Left renal pelvis (tissue), 4 donors: ENCODE results near the gene ANAPC7. TPM values are rescaled to one million over a fixed set of nuclear protein-coding genes. Genes with fewer than 3 reads are reported as not detected.
"Not testable (repeated sequence)": the region's sequence is repeated elsewhere in the genome, so short reads cannot be mapped to it uniquely, and the experiment has no call there.

Source experiments
- DNase-seq, 4 donors: peaks; one replicate each; pipeline ENCODE4 v3.0.0-alpha.2; 2013; ENCODE audit warnings: low read depth in 4 of 4, low spot score in 3 of 4
- polyA plus RNA-seq, 4 donors: library from polyadenylated mRNA; unstranded; fragments of 120-200 nt; gene quantifications; one replicate each; pipeline ENCODE4 v1.2.1, GENCODE V29; 2013; ENCODE audit not compliant: insufficient read length in 4 of 4

Gene ANAPC7
- polyA plus RNA-seq, 4 donors = 57.5 to 92.4 (median 79.1) TPM

DNA sequence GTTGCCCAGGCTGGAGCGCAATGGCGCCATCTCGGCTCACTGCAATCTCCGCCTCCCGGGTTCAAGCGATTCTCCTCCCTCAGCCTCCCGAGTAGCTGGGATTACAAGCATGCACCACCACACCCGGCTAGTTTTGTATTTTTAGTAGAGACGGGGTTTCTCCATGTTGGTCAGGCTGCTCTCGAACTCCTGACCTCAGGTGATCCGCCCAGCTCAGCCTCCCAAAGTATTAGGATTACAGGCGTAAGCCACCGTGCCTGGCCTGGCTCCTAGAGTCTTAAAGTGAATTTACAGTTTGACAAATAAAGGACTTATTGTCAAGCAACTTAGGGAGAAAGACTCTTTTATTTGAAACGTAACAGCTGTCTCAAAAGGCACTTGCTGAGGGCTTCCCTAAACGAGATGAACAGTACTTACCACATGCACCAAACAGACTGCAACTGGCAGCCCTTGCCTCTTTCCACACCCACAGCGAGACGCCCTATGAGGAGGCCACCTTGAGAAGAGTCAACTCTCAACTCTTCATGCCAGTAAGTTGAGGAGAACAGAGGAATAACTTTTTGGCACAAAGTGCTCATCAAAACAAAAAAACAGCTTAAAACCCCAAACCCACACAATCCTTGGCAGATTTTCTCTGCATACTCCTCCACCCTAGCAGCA, 25.2 kb downstream of the ANAPC7 start:
- DNase-seq = not testable (repeated sequence)

DNA sequence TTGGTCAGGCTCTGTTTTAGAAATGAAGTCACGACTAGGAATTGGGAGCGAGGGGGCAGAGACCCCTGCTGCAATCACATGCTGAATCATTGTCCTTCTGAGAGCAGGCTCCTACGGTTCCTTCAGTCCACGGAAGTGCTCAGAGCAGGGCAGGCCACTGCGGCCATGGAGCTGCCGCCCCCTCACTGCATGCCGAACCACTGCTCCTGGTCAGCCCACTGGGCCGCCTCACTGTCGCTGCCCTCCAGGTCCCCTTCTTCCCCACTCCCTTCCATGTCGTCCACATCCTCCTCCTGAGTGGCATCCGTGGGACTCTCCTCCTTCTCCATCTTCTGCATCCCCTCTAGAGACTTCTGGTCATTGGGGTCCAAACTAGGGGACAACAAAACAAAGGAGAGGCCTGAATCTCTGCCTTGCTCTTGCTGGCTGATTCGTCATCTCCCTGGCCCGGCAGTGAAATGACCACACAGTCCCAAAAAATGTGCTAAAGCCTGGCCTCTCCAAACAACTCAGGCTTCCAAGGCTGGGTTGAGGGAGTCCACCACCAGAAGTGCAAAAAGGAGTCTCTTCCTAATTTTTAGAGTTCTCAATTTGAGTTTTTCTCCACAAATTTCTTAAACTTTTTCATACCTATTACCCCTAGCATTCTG, 29.4 kb downstream of the ANAPC7 start:
- DNase-seq = no peak

DNA sequence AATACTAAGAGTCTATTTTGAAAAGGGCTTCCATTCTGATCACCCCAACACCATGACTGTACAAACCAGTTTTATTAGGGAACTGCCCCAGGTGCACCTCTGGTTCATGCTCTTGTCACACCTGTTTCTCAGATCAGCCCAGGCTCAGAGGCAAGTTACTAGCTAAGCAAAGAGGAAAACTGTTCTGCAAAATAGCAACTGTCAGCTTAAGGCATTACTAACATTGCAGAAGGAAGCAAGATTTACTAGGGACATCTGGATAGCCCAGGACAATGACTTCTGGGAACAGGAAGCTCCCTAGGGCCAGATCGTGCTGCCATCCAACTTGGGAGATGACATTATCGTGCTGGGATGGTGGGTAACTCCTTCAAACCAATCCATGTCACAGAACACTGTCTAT, 30.1 kb downstream of the ANAPC7 start:
- DNase-seq = no peak

DNA sequence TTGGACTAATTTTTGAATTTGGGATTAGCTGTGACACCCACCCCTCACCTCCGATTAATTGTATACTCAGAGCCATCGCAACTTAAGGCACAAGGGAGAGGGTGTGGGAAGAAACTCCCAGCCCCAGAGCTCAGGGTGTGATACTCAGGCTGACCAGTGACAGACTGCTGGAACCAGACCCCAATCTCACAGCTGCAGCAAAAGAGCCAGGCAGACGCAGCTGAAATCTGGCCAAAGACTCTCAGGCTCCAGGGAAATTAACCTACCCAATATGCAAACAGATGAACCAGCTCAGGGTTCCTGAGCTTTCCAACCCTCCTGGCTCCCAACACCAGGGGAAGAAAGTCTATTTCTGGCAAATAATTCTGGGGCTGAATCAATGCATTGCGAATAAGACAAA, 30.5 kb downstream of the ANAPC7 start:
- no peak for DNase-seq

DNA sequence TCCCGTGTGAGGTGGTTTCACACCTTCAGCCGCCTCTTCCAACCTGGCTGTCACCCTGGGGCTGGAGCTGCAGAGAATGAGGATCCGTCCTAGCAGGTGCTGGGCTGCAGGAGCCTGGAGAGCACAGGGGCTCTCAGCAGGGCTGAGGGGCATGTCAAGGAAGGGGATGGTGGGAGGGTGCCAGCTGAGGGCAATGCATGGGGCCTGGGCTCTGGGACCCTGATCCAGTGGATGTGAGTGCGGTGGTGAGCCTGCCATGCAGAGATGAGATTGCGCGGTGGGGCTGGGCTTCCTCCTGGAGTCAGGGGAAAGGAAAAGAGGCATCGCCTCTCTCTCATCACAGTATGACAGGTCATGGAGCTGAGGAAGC, 31.5 kb downstream of the ANAPC7 start:
- DNase-seq = no peak

DNA sequence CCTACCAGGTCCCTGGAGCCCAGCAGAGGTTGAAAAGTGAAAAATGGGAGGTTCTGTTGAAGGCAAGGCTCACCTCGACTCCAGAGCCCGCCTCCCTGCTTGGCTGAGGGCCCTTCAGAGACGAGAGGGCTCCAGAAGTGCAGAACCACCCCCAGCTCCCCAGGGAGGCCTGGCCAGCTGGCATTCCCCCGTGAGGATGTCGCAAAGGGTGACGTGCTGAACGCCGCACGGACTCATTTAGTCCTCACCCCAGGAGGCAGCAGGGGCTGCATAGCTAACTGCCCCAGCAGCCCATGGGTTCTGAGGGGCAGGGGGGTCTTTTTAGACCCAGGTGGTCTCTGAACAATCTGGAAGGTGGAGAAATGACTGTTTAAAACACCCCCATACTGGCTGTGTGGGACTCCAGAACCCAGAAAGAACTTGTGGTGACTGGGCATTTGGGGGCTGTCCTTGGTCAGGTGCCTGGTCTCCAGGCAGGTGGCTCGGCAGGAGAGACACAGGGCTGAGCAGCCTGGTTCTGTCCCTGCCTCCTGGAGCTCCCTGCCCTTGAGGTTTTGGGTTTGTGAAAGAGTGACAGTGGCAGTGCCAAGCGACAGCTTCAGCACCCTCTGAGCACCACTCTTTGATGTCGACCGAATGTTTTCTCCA, 32.0 kb downstream of the ANAPC7 start:
- DNase-seq = no peak

DNA sequence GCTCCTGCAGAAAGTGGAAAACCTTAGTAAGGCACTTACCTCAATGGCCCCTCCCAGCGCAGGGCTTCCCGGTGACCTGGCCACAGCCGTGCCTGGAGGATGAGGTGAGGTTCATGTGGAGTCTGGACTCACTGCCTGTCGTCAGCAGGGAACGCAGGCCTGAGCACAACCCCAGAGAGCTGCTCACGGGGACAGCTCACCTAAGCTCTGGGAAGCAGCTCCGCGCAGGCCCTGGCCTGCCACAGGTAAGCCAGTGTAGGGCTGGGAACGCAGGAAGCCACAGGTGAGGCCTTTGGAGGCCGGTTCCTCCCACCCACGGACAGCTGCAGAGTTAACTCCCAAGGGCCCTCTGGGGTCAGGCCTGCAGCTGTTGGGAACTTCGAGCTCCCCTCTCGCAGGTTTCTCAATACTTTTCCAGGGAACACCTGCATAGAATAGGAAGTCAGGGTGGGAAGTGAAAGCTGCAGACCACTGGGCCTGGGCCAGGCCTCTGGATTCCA, 32.7 kb downstream of the ANAPC7 start:
- DNase-seq = no peak

DNA sequence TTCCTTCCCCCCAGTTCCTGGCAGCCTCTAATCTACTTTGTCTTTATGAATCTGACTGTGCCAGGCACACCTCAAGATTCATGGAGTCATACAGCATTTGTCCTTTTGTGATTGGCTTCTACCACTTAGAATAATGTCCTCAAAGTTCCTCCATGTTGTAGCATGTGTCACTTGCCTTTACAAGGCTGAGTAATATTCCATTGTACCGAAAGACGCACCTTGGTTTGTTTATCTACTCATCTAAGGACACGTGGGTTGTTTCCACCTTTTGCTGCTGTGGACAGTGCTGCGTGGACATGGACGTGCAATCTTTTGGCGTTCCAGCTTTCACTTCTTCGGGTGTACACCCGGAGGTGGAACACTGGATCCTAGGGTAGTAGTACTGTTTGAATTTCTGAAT, 33.5 kb downstream of the ANAPC7 start:
- DNase-seq = no peak

DNA sequence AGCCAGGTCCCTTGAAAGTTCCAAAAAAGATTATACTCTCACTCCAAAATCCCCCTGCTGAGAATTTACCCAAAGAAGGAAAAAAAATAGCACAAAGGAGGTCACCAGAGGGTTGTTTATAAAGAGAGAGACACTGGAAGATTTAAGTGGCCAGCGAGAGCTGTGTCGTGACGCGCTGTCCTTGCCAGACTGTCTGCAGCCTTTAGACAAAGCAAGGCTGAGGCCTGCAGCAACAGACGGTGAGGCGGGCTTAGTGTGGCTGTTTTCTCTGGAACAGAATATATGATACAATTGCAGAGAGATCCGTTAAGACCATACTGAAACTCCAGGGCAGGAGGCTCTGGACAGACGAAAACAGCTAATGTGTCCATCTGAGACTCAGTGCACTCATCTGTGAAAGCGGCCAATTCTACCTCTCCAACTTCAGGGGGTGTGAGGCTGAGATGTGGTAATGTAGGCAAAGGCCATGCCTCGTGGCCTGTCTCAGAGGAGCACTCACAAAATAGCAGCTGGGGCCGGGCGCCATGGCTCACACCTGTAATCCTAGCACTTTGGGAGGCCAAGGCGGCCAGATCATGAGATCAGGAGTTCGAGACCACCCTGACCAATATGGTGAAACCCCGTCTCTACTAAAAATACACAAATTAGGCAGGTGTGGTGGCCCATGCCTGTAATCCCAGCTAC, 36.2 kb downstream of the ANAPC7 start:
- DNase-seq = no peak

DNA sequence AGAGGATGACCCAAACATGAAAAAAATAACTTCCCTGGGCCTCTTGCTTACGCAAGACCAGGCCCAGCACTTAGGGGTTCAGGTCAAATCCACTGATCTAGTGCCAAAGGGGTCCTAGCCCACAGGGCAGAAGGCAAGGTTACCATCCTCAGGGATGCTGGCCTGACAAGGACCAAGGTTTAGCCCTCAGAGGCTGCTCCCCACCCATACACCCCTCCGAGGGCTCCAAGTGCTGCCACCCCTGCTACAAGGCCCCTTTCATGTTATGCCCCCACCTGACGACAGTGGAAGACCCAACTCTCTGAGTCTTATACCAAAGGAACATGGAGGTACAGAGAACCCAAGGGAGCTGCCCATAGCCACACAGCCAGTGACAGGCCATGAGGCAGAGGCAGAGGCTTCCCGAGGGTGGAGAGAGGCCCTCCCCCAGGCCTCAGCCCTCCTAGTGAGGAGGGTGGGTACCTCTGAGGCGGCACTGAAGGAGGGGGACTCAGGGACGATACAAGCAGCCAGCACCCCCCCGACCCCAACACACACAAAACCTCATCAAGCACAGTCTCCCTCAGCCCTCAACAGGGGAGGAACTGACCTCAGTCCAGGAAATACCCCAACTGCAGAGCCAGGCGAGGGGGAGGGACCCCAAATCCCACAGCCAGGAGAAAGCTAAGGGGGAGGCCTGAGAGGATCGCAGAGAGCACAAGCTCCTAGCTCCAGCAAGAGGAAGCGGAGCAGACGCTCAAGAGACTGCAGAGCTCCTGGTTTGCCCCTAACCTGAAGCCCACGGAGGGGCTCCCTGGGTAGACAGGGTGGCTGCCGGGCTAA, 37.0 kb downstream of the ANAPC7 start:
- DNase-seq = no peak

DNA sequence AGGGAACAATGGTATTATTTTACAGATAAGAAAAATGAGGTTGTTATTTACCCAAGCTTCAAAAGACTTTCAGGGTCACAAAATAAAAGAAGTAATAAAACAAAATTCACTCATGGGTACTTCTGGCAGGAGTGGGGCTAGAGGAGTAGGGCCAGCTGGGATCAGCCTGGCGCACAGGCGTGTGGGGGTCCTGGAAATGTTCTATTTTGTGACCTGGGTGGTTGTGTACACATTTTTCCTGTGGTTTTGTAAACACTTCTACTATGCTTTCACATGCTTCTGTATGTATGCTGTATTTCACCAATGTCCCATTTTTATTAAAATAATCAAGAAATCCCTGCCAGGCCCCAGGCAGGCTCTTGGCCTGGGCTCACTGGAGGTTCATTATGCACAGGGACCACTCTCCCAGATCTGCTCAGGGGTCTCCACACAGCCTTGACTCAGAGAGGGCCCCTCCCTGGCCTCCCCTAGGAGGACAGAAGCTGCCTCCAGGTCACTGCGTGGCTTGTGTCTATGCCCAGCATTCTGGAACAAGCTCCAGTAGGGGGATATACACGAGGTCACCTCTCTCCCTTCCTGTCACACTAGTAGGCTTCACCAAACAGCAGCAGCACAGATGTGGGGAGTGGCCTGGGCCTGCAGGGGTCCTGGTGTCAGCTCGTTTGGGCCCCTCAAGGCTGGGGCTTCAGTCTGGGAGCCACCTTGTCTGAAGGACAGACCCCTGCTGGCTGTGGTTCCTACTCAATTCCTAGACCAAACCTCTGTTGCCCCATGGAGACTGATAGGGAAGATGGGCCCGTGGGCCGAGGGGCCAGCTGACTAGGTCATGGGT, 37.8 kb downstream of the ANAPC7 start:
- DNase-seq = no peak

DNA sequence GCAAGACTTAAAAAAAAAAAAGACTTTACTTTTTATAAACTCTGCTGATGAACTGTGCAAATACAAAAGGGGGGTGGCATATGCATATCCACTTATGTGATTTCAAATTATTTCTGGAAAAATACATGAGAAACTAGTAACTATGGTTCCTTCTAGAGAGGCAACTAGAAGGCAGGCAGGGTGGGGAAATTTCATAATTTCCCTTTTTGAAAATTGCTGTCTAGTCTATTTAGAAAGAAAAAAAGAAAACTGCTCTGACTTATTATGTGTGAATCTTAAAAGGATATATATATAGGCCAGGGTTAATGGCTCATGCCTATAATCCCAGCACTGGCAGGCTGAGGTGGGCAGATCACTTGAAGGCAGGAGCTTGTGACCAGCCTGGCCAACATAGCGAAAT, 42.3 kb downstream of the ANAPC7 start:
- DNase-seq = no peak

DNA sequence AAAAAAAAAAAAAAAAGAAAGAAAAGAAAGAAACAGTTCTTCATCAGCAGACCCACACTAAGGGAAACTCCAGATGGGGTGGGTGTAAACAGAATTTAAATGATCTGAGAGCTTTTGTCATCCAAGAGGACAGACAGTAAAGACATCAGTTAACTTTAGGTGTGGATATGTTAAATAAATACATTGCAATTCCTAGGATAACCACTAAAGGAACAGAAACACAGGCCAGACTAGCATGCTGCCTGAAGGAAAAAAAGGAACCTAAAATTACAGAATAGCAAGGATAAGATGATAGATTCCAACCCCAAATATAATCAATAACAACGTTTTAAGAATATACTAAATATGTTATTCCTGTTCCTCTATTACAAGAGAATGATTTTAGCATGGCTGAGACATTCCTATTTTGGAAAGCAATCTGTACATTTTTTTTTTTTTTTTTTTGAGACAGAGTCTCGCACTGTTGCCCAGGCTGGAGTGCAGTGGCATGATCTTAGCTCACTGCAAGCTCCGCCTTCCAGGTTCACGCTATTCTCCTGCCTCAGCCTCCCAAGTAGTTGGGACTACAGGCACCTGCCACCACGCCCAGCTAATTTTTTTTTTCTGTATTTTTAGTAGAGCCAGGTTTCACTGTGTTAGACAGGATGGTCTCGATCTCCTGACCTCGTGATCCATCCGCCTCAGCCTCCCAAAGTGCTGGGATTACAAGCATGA, 45.0 kb downstream of the ANAPC7 start:
- DNase-seq = not testable (repeated sequence)

DNA sequence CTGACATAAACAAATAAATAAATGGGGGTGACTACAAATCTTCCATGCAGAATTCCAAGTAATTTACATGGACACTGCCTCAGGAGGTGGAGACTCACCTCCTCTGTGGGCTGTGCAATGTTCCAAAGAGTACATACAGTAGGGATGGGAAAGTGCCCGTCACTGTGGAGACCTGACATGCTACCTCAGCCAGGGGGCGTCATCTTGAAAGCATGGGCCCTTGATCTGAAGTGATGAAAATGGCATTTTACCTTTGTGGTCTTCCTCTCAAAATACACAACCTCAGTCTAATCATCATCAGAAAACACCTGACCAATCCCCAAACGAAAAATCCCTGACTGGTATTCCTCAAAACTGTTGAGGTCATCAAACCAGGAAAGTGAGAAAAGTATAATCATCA, 48.4 kb downstream of the ANAPC7 start:
- no peak for DNase-seq

DNA sequence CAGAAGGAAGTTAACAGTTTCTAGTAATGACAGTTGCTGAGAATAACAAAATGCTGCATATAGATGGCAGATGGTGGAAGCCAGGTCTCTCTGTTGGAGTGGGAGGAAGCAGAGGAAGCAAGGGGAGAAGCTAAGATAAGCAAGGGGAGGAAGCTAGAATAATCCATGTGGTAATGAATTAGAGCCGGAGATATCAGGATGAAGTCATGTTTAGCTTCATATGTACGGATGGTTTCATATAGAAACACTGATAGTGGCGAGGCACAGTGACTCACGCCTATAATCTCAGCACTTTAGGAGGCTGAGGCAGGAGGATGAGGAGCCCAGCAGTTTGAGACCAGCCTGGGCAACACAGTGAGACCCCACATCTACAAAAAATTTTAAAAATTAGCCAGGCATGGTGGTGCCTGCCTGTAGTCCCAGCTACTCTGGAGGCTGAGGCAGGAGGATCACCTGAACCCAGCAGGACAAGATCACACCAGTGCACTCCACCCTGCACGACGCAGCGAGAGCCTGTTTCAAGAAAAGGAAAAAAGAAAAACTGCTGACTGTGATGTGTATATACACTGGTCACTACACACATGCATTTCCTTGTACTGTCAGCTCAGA, 49.2 kb downstream of the ANAPC7 start:
- DNase-seq = no peak

DNA sequence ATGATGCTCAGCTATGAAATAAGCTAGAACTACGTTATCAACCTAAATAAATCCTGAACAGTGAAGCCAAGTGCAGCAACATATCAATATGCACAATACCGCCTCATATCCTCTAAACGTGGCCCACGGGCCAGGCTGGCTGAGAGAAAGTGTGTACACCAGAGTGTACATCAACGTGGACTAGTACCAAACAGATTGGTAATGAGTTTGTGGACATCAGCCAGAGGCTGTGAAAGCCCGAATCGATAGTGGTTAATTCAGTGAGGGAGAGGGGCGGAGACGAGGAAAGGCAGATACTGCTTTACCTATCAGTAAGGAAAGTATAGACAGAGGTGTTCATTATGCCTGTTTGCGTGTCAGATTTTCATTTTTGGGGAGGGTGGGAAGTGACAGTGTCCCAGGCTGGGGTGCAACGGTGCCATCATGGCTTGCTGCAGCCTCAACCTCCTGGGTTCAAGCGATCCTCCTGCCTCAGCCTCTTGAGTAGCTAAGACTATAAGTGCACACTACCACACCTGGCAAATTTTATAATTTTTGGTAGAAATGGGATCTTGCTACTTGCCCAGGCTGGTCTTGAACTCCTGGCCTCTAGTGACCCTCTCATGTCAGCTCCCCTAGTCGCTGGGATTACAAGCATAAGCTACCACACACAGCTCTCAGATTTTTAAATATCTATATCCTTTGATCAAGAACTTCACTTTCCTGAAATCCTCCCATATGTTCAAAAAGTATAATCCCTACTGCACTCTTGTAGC, 50.1 kb downstream of the ANAPC7 start:
- no peak for DNase-seq

DNA sequence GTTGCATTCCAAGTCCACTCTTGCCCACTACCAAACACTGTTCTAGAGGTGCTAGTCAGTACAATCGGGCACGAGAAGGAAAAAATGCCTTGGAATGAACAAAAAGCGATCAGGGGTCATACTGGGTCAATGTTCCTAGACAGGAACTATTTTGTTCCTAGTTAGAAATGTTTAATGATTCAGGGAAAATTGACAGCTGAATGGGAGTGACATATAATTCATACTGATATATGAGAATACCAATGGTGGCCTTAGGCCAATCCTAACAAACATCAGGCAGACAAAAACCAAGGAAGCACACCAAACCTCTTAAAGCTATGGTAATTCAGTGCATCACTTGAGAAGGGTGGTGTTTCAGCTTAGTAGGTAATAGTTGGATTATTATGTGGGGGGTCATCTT, 51.1 kb downstream of the ANAPC7 start:
- DNase-seq = no peak

DNA sequence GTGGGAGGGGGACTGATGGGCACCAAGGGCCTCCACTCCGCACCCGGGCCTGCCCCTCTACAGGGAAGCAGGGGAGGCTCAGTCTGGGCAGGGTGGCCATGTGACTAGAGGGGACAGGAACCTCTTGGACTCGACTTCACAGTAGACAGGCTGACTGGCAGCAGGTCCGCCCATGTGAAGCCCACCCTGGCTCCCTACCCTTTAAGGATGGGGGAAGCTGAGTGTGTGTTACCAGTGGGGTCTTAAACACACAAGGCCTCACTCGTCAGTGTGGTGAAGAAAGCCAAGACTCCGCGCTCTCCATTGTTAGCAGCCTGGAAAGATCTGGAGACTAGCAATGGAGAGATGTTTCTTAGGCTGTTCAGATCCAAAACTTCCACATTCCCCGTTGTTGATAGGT, 52.4 kb downstream of the ANAPC7 start:
- no peak for DNase-seq
